OCI-LY3 (cell line): ENCODE measurements around the gene OR1J4.
"Not testable (repeated sequence)": the region's sequence is repeated elsewhere in the genome, so short reads cannot be mapped to it uniquely, and the experiment has no call there.

Experiments used
- H2AFZ ChIP-seq: fragments of 200-600, 300-600 bp; shearing (Covaris generic); 2 replicates; pipeline ENCODE4 v1.6.0; 2014; ENCODE audit warnings: antibody characterized with exemption, low read depth, low read length
- H3K27ac ChIP-seq: fragments of 200-600, 300-600 bp; sonication (generic); 2 replicates; pipeline ENCODE4 v1.5.1; 2014; ENCODE audit warnings: mild to moderate bottlenecking, low read length, moderate library complexity, mixed read lengths
- H3K27me3 ChIP-seq: fragments of 200-600, 300-600 bp; sonication (generic); 2 replicates; pipeline ENCODE4 v1.6.1; 2014; ENCODE audit warnings: low read depth, low read length, mixed read lengths
- H3K36me3 ChIP-seq: fragments of 200-600, 300-600 bp; sonication (generic); replicated peaks from 2 replicates; pipeline ENCODE3; 2014; ENCODE audit warnings: low read depth, low read length, mixed read lengths
- H3K4me1 ChIP-seq: fragments of 300-600, 200-600 bp; sonication (generic); 2 replicates; pipeline ENCODE4 v1.6.1; 2014; ENCODE audit warnings: low read length, mixed read lengths
- H3K4me2 ChIP-seq: fragments of 200-600, 300-600 bp; sonication (generic); 2 replicates; pipeline ENCODE4 v1.6.1; 2014; ENCODE audit warnings: low read length, mixed read lengths
- H3K4me3 ChIP-seq: fragments of 300-600, 200-600 bp; sonication (generic); 2 replicates; pipeline ENCODE4 v1.5.1; 2014; ENCODE audit warnings: antibody characterized with exemption, mild to moderate bottlenecking, low read length, moderate library complexity
- H3K79me2 ChIP-seq: fragments of 300-600, 200-600 bp; shearing (Covaris generic); 2 replicates; pipeline ENCODE4 v1.6.1; 2014; ENCODE audit warnings: mild to moderate bottlenecking, low read length, mixed read lengths
- H3K9ac ChIP-seq: fragments of 300-600, 200-600 bp; shearing (Covaris generic); 2 replicates; pipeline ENCODE4 v1.6.0; 2014; ENCODE audit warnings: mild to moderate bottlenecking, low read length, moderate library complexity
- H3K9me3 ChIP-seq: fragments of 200-600, 300-600 bp; shearing (Covaris generic); 2 replicates; pipeline ENCODE4 v1.6.1; 2014; ENCODE audit warnings: low read length, mixed read lengths; ENCODE audit not compliant: insufficient read depth
- H4K20me1 ChIP-seq: fragments of 200-600, 300-600 bp; sonication (generic); 2 replicates; pipeline ENCODE4 v1.6.1; 2016; ENCODE audit warnings: low read length, mixed read lengths; ENCODE audit not compliant: insufficient read depth
- EZH2phosphoT487 ChIP-seq: fragments of 200-600 bp; shearing (Covaris generic); IDR thresholded peaks from 2 replicates; pipeline ENCODE4 v1.6.1; 2018; ENCODE audit warnings: antibody characterized with exemption, mixed run types, low read depth
- TF ChIP-seq, protein P1 (sequence below): fragments of 200-600, 300-600 bp; sonication (generic); IDR thresholded peaks from 2 replicates; pipeline ENCODE4 v1.5.1; 2014; ENCODE audit warnings: antibody characterized with exemption, low read length, low read depth

The OR1J4 gene

DNA sequence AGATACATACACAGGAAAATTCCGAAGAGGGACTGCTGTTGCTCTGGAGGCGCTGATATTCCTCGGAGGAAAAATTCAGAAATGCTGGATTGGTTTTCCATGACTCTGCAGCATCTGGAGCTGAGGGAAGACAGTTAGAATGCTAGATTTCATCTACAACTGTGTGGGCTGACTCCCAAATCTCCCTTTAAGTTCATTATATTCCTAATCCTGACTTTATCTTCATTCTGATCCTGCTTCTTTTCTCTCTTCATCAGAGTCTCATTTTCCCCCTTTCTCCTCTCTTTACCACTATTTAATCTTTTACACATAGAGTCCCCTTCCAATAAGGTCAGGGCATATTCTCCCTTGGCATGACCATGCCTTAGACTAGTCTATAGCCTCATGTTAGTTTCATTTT is 8.3 kb downstream of the OR1J4 start, which contains the start of gene OR1N1:
Gene OR1N1 (minus strand): TSS at position 101 of the 400 bp plus-strand sequence. CDS start 0 bp downstream, at position 101.
- no peak within 1 kb of the TSS for H3K4me3 ChIP-seq
- no peak within 1 kb of the TSS for H2AFZ ChIP-seq
- H3K4me1 ChIP-seq = no peaks in the 10 kb centered on the region
- no peaks in the 10 kb centered on the region for H3K36me3 ChIP-seq
- peaks cover 23% of the 10 kb centered on the region for H3K27me3 ChIP-seq
- H3K27ac ChIP-seq = no peak within 1 kb of the TSS
- H3K9me3 ChIP-seq = no peaks in the 10 kb centered on the region
- no peak for TF ChIP-seq EZH2phosphoT487
- TF ChIP-seq, protein P1, sequence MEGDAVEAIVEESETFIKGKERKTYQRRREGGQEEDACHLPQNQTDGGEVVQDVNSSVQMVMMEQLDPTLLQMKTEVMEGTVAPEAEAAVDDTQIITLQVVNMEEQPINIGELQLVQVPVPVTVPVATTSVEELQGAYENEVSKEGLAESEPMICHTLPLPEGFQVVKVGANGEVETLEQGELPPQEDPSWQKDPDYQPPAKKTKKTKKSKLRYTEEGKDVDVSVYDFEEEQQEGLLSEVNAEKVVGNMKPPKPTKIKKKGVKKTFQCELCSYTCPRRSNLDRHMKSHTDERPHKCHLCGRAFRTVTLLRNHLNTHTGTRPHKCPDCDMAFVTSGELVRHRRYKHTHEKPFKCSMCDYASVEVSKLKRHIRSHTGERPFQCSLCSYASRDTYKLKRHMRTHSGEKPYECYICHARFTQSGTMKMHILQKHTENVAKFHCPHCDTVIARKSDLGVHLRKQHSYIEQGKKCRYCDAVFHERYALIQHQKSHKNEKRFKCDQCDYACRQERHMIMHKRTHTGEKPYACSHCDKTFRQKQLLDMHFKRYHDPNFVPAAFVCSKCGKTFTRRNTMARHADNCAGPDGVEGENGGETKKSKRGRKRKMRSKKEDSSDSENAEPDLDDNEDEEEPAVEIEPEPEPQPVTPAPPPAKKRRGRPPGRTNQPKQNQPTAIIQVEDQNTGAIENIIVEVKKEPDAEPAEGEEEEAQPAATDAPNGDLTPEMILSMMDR = no peak
- H3K79me2 ChIP-seq = no peaks in the 10 kb centered on the region
- H3K4me2 ChIP-seq = no peak within 1 kb of the TSS
- no peaks in the 10 kb centered on the region for H4K20me1 ChIP-seq
- no peak within 1 kb of the TSS for H3K9ac ChIP-seq

DNA sequence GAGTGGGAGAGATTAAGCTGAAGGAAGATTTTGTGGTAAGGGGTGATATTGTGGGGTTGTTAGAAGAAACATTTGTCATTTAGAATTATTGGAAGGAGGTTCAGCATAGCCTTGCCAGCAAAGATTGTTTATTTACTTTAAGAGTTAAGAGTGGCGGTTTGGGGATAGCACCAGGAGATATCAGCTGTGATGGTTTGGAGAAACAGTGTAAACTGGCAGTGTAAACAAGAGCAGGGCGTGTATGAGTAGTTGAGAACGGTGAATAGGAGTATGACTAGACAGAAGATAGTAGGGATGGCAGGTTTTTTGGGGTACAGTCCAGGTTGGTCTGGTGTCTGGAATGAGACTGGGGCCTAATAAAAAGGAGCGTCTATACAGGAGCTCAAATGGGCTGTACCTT is 12.2 kb downstream of the OR1J4 start:
- not testable (repeated sequence) for H4K20me1 ChIP-seq, H3K4me3 ChIP-seq, H3K79me2 ChIP-seq, H3K27ac ChIP-seq, H3K36me3 ChIP-seq, H3K9ac ChIP-seq, H3K9me3 ChIP-seq, H3K4me2 ChIP-seq, H2AFZ ChIP-seq, H3K4me1 ChIP-seq
- peaks cover 21% of the 10 kb centered on the region for H3K27me3 ChIP-seq

DNA sequence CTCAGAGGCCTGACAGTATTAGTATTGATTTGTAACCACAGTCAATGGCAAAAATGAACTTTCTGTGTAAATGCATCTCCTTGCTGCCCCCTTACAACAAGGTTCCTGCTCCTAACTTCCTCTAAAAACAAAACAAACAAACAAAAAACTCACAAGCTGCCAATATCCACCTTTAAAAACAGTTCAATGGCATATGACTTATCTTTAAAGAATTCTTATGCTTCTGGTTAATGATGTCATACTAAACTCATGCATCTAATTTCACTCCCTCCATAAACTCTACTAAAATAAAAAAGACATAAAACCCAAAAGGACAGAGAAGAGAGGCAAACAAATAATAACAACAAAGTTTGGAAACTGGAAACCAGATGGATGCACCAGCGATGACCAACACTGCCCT is 17.2 kb downstream of the OR1J4 start:
- Histone ChIP-seq H3K9ac (no peak overlapping the region), H3K27me3 (no peaks in the 10 kb centered on the region), H3K4me1 (no peaks in the 10 kb centered on the region), H2AFZ (no peak overlapping the region), H3K27ac (no peak overlapping the region), H3K36me3 (no peaks in the 10 kb centered on the region), H3K4me3 (no peak overlapping the region), H3K79me2 (no peaks in the 10 kb centered on the region), H4K20me1 (no peaks in the 10 kb centered on the region), H3K9me3 (no peaks in the 10 kb centered on the region), H3K4me2 (no peak overlapping the region)
- TF ChIP-seq EZH2phosphoT487 = no peak
- TF ChIP-seq, protein P1 = no peak

DNA sequence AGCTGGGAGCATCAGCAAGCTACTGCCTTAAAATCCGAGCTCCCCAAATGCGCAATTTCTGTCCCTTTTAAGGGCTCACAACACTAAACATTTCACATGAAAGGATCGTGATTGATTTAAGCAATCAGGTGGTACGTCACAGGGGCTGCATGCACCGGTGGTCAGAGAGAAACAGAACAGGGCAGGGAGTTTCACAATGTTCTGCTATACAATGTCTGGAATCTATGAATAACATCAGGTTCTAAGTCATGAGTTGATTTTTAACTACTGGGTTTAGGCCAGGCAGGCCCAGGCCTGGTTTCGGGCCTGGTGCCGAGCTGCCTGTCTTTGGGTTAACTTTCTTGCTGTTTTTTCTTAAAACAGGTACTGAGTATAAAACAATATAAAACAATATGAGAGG is 18.1 kb downstream of the OR1J4 start:
- not testable (repeated sequence) for H3K9ac ChIP-seq, H3K79me2 ChIP-seq, H3K4me2 ChIP-seq, H3K4me1 ChIP-seq, H3K36me3 ChIP-seq, H3K9me3 ChIP-seq, H3K4me3 ChIP-seq, H3K27me3 ChIP-seq, H4K20me1 ChIP-seq, H2AFZ ChIP-seq, H3K27ac ChIP-seq

DNA sequence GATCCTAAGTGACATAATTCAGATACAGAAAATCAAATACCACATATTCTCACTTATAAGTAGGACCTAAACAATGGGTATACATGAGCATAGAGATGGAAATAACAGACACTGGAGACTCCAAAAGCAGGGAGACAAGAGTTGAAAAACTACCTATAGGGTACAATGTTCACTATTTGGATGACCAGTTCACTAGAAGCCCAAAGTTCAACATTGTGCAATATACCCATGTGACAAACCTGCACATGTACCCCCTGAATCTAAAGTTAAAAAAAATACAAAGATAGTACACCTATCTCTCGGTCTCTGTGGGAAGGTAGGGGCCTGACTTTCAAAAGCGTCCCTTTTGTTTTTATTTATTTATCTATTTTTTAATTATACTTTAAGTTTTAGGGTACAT is 19.8 kb downstream of the OR1J4 start:
- no peaks in the 10 kb centered on the region for H3K4me1 ChIP-seq
- H3K27ac ChIP-seq = no peak overlapping the region
- no peaks in the 10 kb centered on the region for H4K20me1 ChIP-seq
- peaks cover 16% of the 10 kb centered on the region for H3K27me3 ChIP-seq
- no peaks in the 10 kb centered on the region for H3K79me2 ChIP-seq
- no peak overlapping the region for H3K4me3 ChIP-seq
- H3K36me3 ChIP-seq = no peaks in the 10 kb centered on the region
- H2AFZ ChIP-seq = no peak overlapping the region
- H3K9ac ChIP-seq = no peak overlapping the region
- no peaks in the 10 kb centered on the region for H3K9me3 ChIP-seq
- TF ChIP-seq EZH2phosphoT487 = no peak
- TF ChIP-seq, protein P1 = no peak
- no peak overlapping the region for H3K4me2 ChIP-seq
